Measurements from ENCODE around the gene GTPBP2. TPM values are rescaled to one million over a fixed set of nuclear protein-coding genes. Genes with fewer than 3 reads are reported as not detected.

Gene GTPBP2
- total RNA-seq, 1 experiment from 2014 or later, result 72.2 TPM

- Histone ChIP-seq H2BK12ac (ENCODE audit: insufficient read length, low read depth, low read length) (no peak overlapping the region), H3K23me2 (ENCODE audit: insufficient read length, low read depth, low read length, poor library complexity, severe bottlenecking) (peaks cover 7% of the 10 kb centered on the region), H4K5ac (ENCODE audit: insufficient read length, low read depth, low read length) (no peak overlapping the region), H2BK15ac (ENCODE audit: low read depth, low read length) (no peak overlapping the region), H3T11ph (ENCODE audit: low read length) (no peak overlapping the region), H3K4me2 (ENCODE audit: insufficient read depth, insufficient read length, low read length) (no peak overlapping the region), H3K9ac (ENCODE audit: extremely low read depth, insufficient read length, low read length) (no peak overlapping the region), H3K23ac (ENCODE audit: insufficient read length, low read depth, low read length) (no peak overlapping the region), H3K9me3 (ENCODE audit: control insufficient read depth, low read depth, low read length) (no peaks in the 10 kb centered on the region), H2AK5ac (ENCODE audit: insufficient read length, low read length) (no peak overlapping the region), H3K79me2 (ENCODE audit: insufficient read depth, low read length) (peaks cover 11% of the 10 kb centered on the region; the same call in 1 of the 2 replicates), H3K79me1 (ENCODE audit: insufficient read depth, low read depth, low read length, poor library complexity, severe bottlenecking) (no peaks in the 10 kb centered on the region), H3K56ac (ENCODE audit: insufficient read length, low read depth, low read length) (no peak overlapping the region), H3K4me1 (ENCODE audit: insufficient read depth, low read length) (no peaks in the 10 kb centered on the region), H2BK20ac (ENCODE audit: low read depth, low read length, poor library complexity, severe bottlenecking) (no peak overlapping the region), H3K14ac (ENCODE audit: insufficient read depth, low read length) (no peak overlapping the region), H3K4ac (ENCODE audit: low read depth, low read length) (no peak overlapping the region), H2BK120ac (ENCODE audit: low read depth, low read length, poor library complexity, severe bottlenecking) (no peak overlapping the region), H3K27ac (ENCODE audit: insufficient read length, low read depth, low read length) (no peak overlapping the region), H2AFZ (ENCODE audit: low read length) (no peak overlapping the region), H3K18ac (ENCODE audit: insufficient read length, low read depth, low read length) (no peak overlapping the region), H3K27me3 (ENCODE audit: insufficient read depth, low read length) (no peaks in the 10 kb centered on the region), H4K91ac (ENCODE audit: insufficient read length, low read depth, low read length) (no peak overlapping the region), H2BK5ac (ENCODE audit: insufficient read length, low read length) (no peak overlapping the region), H4K8ac (replicated peaks; ENCODE audit: insufficient read length, low read depth, low read length) (no peak overlapping the region), H4K20me1 (ENCODE audit: control insufficient read depth, insufficient read depth, insufficient read length) (no peaks in the 10 kb centered on the region)
- DNase-seq, result no peak
- TF ChIP-seq CTCF (conservative IDR thresholded peaks at IDR 0.05), result no peak
- peaks cover 18% of the 10 kb centered on the region in 2 experiments for H3K4me1 Mint-ChIP-seq
- no CpG with 5 or more reads among the region's 3 CpGs for WGBS (ENCODE audit: extremely low coverage, insufficient read length, low lambda C conversion rate)
- no peaks in the 10 kb centered on the region for H3K27me3 Mint-ChIP-seq (ENCODE audit: low read depth)
- H3K9me3 Mint-ChIP-seq, result peaks cover 5% of the 10 kb centered on the region in 2 experiments; a peak in 4 of 5 replicates
- peaks cover 8 to 35% (median 29%) of the 10 kb centered on the region in 3 experiments; a peak in 6 of 7 replicates for H3K36me3 Mint-ChIP-seq (ENCODE audit: insufficient read depth in 1 of 3, low read depth in 3 of 3)
- H3K4me3 Mint-ChIP-seq, result no peak overlapping the region
- H3K27ac Mint-ChIP-seq, result no peak overlapping the region; a peak in 1 of 7 replicates
These were observed 50.3 kb downstream of the GTPBP2 start for GRCh38 chr6:43578748-43579147.
